Esophagus muscularis mucosa (tissue), 4 donors: ENCODE data around the gene KCNQ1. TPM values are rescaled to one million over a fixed set of nuclear protein-coding genes. Genes with fewer than 3 reads are reported as not detected.

Experiments used
- DNase-seq: peaks from one replicate; pipeline ENCODE4 v3.0.0-alpha.2; 2017; ENCODE audit errors: extremely low spot score
- H3K27ac ChIP-seq, 4 donors: fragments of 200-600 bp; sonication (generic); replicated peaks in 1 of 4; 1 replicate in 3 of 4; 2 replicates in 1 of 4; pipeline ENCODE4 v1.5.1; 2016 to 2019; ENCODE audit warnings: mild to moderate bottlenecking in 1 of 4
- H3K27me3 ChIP-seq, 4 donors: fragments of 200-600 bp; sonication (generic); one replicate each; pipeline versions ENCODE4 v1.5.1 to v1.6.0; 2016 to 2019
- H3K36me3 ChIP-seq, 4 donors: fragments of 200-600 bp; sonication (generic); one replicate each; pipeline ENCODE4 v1.5.1; 2016 to 2019
- H3K4me1 ChIP-seq, 4 donors: fragments of 200-600 bp; sonication (generic); one replicate each; pipeline ENCODE4 v1.5.1; 2016 to 2019
- H3K4me3 ChIP-seq, 4 donors: fragments of 200-600 bp; sonication (generic); 1 replicate in 2 of 4; 2 replicates in 2 of 4; pipeline ENCODE4 v1.5.1; 2016 to 2019; ENCODE audit warnings: mild to moderate bottlenecking in 4 of 4, moderate library complexity in 1 of 4
- H3K9me3 ChIP-seq, 4 donors: fragments of 200-600 bp; sonication (generic); 1 replicate in 3 of 4; 2 replicates in 1 of 4; pipeline ENCODE4 v1.5.1; 2016 to 2019
- CTCF ChIP-seq, 3 experiments: fragments of 200-600 bp in 2 of 3; fragments of 450-650 bp in 1 of 3; sonication (generic) in 2 of 3; IDR thresholded peaks; one replicate each; pipeline ENCODE4 v1.5.1; 2017 to 2019; ENCODE audit warnings: antibody characterized with exemption in 3 of 3, mild to moderate bottlenecking in 2 of 3, moderate library complexity in 1 of 3
- EP300 ChIP-seq: sonication (generic); formaldehyde crosslinking; IDR thresholded peaks from one replicate; pipeline ENCODE4 v1.6.1; 2017; ENCODE audit warnings: antibody characterized with exemption
- POLR2A ChIP-seq: fragments of 450-650 bp; IDR thresholded peaks from one replicate; pipeline ENCODE4 v1.6.1; 2017; ENCODE audit warnings: antibody characterized with exemption, moderate library complexity, mild to moderate bottlenecking, low read depth
- POLR2AphosphoS5 ChIP-seq, 2 donors: sonication (generic); formaldehyde crosslinking; IDR thresholded peaks; one replicate each; pipeline ENCODE4 v1.6.1; 2017; ENCODE audit warnings: antibody characterized with exemption in 2 of 2
- WGBS: methylation state at CpG from one replicate; pipeline ENCODE4 v1.1.5; 2018; 5-methylcytosine and 5-hydroxymethylcytosine counted together
- intact Hi-C: fragments of 100-400 bp; cut with DNase I; formaldehyde crosslinking; loops from one replicate; pipeline ENCODE4 v1.15.1; 2023
- total RNA-seq, 4 donors: library from RNA; depleted of rRNA; stranded (reverse); fragments of >200 nt; gene quantifications; one replicate each; pipeline versions ENCODE4 v1.1.0 to v1.2.1, GENCODE V29; 2016

KCNQ1 gene
- total RNA-seq, 4 donors from 2014 or later = 2.1 to 5.9 (median 4.3) TPM

GRCh38 chr11:2742201-2742600 lies 297.4 kb downstream of the KCNQ1 start:
- WGBS = 90% methylated on average over 5 of the region's 5 CpGs
- peak overlapping the region in 1 of 4 donors; percentile 55 for H3K27ac ChIP-seq
- no peak for DNase-seq
- TF ChIP-seq POLR2AphosphoS5 (IDR thresholded peaks at IDR 0.05) (no peak), EP300 (no peak), CTCF (IDR thresholded peaks at IDR 0.05) (no peak)
- H3K4me1 ChIP-seq = peaks cover 0 to 20% (median 18%) of the 10 kb centered on the region in 4 donors
- H3K4me3 ChIP-seq = no peak overlapping the region
- no peaks in the 10 kb centered on the region for H3K27me3 ChIP-seq
- H3K36me3 ChIP-seq = no peaks in the 10 kb centered on the region
- H3K9me3 ChIP-seq = no peaks in the 10 kb centered on the region
- intact Hi-C loops = no loop called here

GRCh38 chr11:2742611-2743426 lies 298.0 kb downstream of the KCNQ1 start:
- no peak for DNase-seq
- H3K36me3 ChIP-seq = no peaks in the 10 kb centered on the region
- no peak overlapping the region for H3K4me3 ChIP-seq
- WGBS = 85% methylated on average over 17 of the region's 20 CpGs
- H3K4me1 ChIP-seq = peaks cover 0 to 18% (median 16%) of the 10 kb centered on the region in 4 donors
- intact Hi-C loops = no loop called here
- H3K27me3 ChIP-seq = no peaks in the 10 kb centered on the region
- no peaks in the 10 kb centered on the region for H3K9me3 ChIP-seq
- no peak for TF ChIP-seq CTCF (IDR thresholded peaks at IDR 0.05)
- no peak for TF ChIP-seq EP300
- TF ChIP-seq POLR2AphosphoS5 (IDR thresholded peaks at IDR 0.05) = no peak
- no peak for TF ChIP-seq POLR2A
- no peak overlapping the region for H3K27ac ChIP-seq

GRCh38 chr11:2743427-2744110 lies 298.8 kb downstream of the KCNQ1 start:
- H3K4me3 ChIP-seq = no peak overlapping the region
- H3K27ac ChIP-seq = no peak overlapping the region
- TF ChIP-seq POLR2AphosphoS5 (IDR thresholded peaks at IDR 0.05) (no peak), CTCF (IDR thresholded peaks at IDR 0.05) (no peak), POLR2A (no peak), EP300 (no peak)
- intact Hi-C loops = no loop called here
- 98% methylated on average over 14 of the region's 21 CpGs for WGBS
- no peaks in the 10 kb centered on the region for H3K27me3 ChIP-seq
- no peak for DNase-seq
- H3K36me3 ChIP-seq = no peaks in the 10 kb centered on the region
- peaks cover 0 to 18% (median 13%) of the 10 kb centered on the region in 4 donors for H3K4me1 ChIP-seq
- no peaks in the 10 kb centered on the region for H3K9me3 ChIP-seq

GRCh38 chr11:2744166-2744565 lies 299.4 kb downstream of the KCNQ1 start:
- WGBS = 95% methylated on average over 9 of the region's 9 CpGs
- DNase-seq = no peak

More at GRCh38 chr11:2744166-2744565, 299.4 kb downstream of the KCNQ1 start:
- Histone ChIP-seq H3K27me3 (no peaks in the 10 kb centered on the region), H3K27ac (no peak overlapping the region), H3K36me3 (no peaks in the 10 kb centered on the region), H3K9me3 (no peaks in the 10 kb centered on the region), H3K4me3 (no peak overlapping the region), H3K4me1 (peaks cover 0 to 18% (median 13%) of the 10 kb centered on the region in 4 donors)
- TF ChIP-seq POLR2A (no peak), EP300 (no peak), POLR2AphosphoS5 (IDR thresholded peaks at IDR 0.05) (no peak), CTCF (IDR thresholded peaks at IDR 0.05) (no peak)
- intact Hi-C loops = no loop called here
